IPS-11a (cell line): Measurements from ENCODE around the gene C11orf91.

Experiments
- H3K4me3 ChIP-seq: one replicate; pipeline ENCODE4 v1.5.1; 2013; ENCODE audit warnings: low read depth, low read length, control low read depth

The C11orf91 gene

GRCh38 chr11:33651990-33652389 is 48.6 kb downstream of the C11orf91 start:
- no peak overlapping the region for H3K4me3 ChIP-seq

- H3K4me3 ChIP-seq = no peak overlapping the region
Measured at GRCh38 chr11:33651555-33651954, 49.1 kb downstream of the C11orf91 start.

GRCh38 chr11:33649944-33650343 is 50.7 kb downstream of the C11orf91 start:
- no peak overlapping the region for H3K4me3 ChIP-seq
